CD4-positive, alpha-beta T cell treated with Interleukin-17A for 1 hour (primary cell): ENCODE data around the gene DNPH1.
A peak's percentile ranks its signal among the peaks of the same experiment; 100 is the strongest.

Experiments
- DNase-seq: peaks from one replicate; pipeline ENCODE4 v3.0.0-alpha.2; 2020

DNPH1 gene

DNA sequence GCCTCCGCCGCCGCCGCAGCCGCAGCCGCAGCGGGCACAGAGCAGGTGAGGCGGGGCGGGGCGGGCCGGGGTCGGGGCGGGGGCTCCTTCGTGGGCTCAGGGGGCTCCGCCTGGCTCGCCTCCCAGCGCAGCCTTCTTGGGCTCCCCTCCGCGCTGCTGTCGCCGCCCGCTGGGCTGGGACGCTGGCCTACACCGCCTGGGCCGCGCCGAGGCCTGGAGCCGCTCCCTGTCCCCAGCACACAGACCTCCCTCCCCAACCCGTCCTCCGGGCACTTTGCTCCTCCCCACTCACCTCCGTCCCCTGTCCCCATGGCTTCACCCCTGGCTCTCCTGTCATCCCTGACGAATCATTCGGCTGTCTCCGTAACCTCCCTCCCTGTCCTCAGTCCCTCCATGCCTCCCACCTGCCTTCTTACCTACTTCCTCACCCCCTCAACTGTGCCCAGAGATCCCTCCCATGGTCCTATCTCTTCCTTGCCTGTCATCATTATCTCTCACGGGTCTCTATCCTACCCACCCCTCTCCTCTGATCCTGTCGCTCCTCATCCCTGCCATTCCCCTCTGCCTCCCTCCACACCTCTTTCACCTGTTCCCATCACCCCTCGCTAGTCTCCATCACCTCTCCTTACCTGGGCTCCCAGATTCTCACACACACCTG lies 14.5 kb upstream of the DNPH1 start:
- no peak for DNase-seq

DNA sequence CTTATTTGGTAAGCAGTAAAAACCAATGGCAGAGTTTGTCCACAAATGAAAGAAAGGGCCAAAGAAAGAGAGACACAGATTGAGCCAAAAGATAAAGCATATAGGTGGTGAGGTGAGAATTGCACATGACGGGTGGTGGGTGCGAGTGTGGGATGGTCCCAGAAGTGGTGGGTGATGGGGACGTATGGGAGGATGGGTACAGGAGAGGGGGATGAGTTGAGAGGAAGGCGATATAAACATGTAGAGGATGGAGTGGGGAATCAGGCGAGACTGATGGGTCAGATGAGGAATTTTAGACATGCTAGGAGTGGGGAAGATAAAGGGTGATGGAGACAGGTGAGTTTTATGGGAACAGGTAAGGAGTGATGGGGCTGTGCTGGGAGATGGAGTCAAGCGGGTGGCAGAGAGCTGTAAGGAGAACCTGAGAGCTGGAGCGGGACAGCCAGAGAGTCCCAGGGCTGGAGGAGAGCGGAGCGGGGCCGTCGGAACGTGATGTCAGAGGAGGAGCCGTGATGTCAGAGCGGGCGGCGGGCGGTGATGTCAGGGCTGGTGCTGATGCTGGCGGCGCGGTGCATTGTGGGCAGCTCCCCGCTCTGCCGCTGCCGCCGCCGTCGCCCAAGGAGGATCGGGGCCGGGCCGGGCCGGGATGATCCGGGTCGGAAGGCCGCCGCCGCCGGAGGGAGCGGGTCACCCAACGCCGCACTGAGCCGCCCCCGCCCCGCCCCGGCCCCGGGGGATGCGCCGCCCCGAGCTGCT lies 13.8 kb upstream of the DNPH1 start, which contains the start of gene TTBK1:
TTBK1 (plus strand) TSS at position 574 of the 756 bp plus-strand sequence. CDS start 3,180 bp downstream, outside the sequence.
- DNase-seq = peak; percentile 44

DNA sequence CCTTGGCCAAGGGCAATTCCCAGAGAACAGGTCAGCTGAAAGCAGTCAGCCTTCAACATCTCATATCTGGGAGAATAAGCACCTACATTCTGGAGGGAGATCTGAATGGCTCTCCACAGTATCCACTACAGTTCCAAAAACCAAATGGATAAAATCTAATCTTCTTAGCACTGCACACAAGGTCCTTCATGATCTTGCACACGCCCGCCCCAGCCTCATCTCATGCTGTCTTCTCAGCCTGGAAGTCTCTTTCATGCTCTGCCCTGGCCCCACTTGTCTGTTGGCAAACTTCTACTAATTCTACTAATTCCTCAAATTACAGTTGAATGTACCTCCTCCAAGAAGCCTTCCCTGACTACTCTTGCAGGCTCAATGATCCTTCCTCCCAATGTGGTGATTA lies 12.2 kb upstream of the DNPH1 start:
- DNase-seq = no peak

DNA sequence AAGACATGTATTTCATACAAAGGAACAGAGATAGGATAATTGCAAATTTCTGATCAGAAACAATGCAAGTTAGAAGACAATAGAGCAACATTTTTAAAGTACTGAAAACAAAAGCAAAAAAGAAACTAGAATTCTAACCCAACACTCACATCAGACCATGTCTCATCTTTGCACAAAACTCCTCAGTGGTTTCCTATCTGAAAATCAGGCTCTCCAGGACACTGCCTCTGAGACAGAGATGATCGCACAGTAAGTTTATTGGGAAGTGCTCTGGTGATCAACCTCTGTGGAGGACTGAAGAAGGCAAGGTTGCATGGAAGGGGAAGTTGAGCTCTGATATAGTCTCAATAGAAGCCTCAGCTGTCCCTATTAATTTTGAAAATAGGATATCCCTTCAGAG lies 11.7 kb upstream of the DNPH1 start:
- DNase-seq = no peak

DNA sequence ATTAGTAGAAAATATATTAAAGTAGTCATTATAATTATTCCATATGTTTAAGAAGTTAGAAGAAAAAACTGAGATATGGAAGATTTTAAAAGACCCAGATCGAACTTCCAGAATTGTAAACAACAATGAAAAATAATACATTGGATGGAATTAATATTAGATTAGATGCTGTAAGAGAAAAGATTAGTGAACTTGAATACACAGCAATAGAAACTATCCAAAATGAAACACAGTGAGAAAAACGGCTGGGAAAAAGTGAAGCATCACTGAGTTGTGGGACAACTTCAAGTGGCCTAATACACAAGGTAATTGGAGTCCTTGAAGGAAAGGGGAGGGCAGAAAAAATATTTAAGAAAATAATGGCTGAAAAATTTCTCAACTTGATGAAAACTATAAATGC lies 9.8 kb upstream of the DNPH1 start:
- DNase-seq = no peak

DNA sequence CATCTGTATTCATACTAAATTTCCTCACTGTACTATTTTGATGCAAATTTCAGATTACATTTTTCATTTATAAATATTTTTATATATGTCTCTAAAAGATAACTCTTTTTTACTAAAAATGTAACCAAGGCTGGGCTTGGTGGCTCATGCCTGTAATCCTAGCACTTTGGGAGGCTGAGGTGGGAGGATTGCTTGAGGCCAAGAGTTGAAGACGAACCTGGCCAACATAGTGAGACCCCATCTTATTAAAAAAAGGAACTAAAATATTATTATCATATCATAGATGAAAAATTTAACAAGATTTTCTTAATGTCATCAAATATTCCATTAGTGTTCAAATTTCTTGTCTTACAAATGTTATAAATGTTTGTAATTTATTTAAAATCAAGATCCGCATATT lies 6.6 kb upstream of the DNPH1 start:
- no peak for DNase-seq

DNA sequence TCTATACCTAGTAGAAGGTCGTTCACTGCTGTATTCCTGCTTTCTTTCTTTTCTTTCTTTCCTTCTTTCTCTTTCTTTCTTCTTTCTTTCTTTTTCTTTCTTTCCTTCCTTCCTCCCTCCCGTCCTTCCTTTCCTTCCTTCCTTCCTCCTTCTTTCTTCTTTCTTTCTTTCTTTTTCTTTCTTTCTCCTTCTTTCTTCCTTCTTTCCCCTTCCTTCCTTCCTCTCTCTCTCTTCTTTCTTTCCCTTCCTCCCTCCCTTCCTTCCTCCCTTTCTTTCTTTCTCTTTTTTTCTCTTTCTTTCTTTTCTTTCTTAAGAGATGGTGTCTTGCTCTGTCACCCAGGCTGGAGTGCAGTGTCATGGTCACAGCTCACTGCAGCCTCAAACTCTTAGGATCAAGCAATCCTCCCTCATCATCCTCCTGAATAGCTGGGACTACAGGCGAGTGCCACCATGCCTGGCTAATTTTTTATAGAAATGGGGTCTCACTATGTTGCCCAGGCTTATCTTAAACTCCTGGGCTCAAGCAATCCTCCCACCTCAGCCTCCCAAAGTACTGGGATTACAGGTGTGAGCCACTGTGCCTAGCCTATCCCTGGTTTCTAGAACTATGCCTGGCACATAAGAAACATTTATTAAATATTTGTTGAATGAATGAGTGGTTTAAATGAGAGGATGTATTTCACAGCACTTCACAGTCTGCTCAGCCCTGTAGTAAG lies 2.6 kb upstream of the DNPH1 start:
- no peak for DNase-seq

DNA sequence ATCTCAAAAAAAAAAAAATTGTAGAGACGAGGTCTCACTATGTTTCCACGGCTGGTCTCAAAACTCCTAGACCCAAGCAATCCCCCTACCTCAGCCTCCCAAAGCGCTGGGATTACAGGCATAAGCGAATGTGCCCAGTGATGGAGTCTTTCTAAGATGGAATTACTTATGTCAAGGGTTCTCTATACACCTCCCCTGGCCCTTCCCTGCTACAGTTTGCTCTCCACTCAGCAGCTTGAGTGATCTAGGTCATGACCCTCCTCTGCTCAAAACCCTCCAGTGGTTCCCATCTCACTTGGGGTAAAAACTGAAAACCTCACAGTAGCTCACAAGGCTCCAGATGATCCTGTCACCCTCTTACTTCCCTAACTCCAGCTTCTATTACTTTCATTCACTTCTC lies 1.8 kb upstream of the DNPH1 start:
- no peak for DNase-seq

DNA sequence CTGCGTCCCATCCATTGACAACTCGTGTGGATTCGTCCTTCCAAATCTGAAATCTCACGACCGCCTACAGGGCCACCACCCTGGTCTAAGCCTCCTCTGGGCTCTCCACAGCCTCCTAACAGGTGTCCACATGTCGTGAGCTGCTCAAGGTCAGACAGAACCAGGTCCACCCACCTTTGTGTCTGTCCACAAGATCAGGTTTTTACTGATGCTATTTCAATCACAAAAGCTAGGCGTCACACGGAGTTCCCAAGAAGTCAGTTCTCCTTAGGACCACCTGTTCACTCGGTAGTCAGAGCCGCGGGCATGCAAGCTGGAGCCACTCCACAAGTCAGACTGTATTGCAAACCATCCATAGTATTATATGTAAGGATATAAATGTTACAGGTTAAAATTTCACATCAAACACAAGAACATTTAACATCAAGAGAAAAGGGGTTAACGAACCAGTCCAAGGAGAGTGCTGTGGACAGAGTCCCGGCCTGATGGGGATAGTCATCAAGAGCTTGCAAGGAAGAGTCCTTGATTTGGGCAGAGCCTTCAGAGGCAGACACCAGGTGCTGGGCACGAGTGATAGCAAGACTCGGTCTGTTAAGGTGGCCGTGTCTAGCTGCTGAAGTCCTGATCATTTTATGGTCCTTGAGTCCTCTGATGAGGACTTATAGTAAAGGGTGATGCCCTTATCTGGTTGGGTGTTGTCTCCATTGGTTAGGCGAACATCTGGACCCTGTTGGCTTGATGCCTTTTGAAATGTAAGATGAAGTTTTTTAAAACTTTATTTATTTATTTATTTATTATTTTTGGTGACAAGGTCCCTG lies 731 bp upstream of the DNPH1 start:
- DNase-seq = no peak

DNA sequence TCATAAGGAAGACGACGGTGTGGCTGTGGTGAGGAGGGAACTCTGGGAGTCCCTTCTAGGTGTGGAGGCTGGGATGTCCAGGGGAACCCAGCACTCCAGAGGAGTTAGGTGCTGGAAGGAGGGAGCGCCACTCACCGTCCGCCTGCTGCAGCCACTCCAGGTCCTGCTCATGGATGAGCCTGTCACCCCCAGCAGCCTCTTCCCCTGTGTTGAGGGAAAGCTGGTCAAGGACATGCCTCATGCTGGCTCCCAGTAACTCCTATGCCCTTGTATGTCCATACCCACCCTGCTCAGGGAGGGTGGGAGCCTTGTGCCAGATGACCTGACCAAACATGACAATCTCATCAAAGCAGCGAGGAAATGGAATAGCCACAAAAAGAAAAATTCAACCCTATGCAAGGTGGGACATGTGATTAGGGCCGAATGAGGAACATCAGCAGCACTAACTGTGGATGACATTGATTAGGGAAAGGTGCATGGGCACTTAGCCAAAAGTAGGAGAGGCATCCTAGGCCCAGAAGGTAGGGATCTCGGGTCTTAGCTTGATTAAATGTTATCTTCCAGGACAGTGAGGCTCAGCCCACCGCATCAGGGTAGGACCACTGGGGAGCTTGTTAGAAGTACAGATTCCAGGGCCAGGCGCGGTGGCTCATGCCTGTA lies 3.0 kb downstream of the DNPH1 start:
- DNase-seq = no peak

DNA sequence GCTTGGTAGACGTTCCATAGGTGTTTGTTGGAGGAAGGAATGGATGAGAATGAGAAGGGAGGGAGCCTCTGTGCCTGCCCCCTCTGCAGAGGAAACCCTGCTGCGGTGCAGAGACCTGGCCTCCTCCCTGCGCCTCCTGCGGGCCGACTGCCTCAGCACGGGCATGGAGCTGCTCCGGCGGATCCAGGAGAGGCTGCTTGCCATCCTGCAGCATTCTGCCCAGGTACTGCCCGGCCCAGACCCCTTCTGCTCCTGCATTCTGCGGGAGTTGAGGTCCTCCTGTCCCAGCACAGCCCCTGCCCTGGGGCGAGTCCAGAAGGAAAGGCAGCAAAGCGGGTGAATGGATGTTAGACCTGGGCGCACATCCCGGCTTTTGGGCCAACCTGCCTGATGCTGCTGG lies 6.1 kb downstream of the DNPH1 start:
- no peak for DNase-seq

DNA sequence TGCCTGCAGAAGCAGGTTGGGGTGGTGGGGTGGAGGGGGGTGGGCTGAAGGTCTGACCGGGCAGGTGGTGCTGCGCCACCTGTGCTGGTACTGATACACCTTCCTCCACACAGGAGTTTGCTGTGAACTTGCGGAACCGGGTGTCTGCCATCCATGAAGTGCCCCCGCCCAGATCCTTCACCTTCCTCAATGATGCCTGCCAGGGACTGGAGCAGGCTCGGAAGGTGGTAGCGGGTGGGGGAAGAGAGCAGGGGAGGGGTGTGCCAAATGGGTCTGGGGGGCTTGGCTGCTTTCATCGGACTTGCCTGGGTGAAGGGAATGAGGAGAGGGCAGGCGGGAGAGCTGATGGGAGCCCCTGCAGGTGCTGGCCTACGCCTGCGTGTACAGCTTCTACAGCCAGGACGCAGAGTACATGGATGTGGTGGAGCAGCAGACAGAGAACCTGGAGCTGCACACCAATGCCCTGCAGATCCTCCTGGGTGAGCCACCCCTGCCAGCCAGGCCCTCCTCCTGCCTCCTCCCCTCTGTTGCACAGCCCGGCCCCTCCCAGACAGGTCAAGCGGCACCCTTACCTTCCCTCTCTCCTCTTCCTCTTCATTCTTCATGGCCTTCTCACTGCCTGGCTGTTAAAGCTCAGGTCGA lies 6.7 kb downstream of the DNPH1 start:
- DNase-seq = no peak

DNA sequence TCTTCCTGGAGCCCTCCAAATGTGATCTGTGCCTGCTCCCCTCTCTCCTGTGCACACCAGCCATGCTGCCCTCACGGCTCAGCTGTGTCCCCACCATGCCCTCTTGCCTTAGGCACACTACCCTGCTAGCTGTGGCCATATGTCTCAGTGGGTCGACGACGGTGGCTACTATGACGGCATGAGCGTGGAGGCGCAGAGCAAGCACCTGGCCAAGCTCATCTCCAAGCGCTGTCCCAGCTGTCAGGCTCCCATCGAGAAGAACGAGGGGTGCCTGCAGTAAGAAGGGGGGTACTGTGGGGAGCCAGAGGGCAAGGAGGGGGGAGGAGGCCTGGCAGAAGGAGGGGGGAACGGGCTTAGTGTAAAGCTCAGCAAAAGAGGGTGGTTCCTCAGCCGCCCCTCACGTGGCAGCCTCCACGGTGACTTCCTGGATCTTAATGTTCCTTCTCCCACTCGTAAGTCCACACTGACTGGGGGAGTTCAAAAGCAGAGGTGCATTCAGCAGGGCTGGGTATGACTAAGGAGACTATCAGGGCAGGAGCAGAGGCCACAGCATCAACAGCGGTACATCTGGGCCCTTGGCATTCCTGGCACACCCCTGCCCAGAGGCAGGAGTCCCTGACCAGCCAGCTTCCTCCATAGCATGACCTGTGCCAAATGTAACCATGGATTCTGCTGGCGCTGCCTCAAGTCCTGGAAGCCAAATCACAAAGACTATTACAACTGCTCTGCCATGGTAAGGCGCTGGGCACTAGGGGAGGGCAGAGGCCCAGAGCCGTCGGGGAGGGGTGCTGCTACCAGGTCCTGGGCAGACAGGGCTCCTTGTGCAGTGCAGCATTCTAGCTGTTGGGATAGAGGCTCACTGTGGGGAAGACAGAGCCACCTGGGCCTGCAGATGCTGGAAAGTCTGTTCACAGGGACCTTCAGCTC lies 8.0 kb downstream of the DNPH1 start:
- DNase-seq = no peak

DNA sequence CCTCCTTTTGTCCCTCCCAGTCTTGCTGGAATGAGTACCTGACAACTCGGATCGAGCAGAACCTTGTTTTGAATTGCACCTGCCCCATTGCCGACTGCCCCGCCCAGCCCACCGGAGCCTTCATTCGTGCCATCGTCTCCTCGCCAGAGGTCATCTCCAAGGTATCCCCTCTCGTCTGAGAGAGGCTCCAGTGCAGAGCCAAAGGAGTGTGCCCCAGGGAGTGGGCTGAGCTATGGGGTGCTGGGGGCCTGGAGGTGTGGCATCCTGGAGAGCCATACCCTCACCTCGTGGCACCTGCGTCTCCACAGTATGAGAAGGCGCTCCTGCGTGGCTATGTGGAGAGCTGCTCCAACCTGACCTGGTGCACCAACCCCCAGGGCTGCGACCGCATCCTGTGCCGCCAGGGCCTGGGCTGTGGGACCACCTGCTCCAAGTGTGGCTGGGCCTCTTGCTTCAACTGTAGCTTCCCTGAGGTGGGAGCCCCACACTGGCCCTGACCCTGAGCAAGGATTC lies 8.8 kb downstream of the DNPH1 start:
- no peak for DNase-seq

DNA sequence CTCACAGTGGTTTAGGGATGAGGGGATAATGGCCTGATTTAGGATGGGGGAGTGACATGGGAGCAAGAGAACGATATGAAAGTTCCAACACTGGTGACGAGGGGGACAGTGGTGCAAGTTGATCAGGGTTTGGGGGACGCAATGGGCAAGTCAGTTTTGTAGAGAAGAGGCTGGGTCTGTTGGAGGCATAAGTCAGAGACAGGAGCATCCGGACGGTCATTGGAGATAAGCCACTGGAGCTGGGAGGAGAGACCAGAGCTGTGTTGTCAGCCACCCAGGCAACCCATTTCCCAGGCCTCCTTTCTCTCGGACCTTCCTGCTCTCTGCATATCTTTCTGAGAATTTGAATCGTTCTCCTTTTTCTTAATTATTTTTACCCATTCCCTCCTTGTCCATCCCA lies 9.5 kb downstream of the DNPH1 start:
- no peak for DNase-seq

DNA sequence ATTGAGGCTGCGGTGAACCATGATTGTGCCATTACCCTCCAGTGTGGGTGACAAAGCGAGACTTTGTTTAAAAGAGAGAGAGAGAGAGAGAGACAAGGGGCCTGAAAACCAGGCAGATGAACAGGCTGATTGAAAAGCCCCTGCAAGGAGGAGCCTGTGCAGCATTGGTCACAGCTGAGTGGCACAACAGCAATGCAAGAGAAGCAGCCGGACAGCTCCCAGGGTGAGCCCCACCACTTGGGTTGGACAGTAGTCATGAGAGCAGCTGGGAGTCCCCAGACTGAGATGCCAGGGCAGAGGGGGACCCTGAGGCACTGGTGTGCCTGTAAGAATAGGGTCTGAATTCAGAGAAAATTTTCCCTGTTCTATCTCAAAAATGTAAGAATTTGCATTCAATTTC lies 10.2 kb downstream of the DNPH1 start:
- no peak for DNase-seq

DNA sequence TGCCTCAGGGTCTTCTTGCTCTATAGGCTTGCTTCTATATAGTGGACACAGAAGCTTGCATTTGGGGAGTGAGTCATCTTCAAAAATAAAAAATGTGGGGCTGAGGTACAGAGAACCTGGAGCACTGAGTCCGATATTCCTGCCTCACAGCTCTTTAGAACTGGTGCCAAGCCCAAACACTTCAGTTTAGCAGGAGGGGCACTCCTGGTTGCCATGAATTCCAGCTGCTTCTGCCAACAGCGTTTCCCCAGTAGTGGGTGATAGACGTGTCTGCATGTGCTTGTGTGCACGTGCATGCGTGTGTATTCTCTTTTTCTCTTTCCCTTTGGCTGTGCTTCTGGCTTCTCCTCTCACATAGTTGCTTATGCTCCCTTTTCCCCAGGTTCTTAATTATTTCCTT lies 11.9 kb downstream of the DNPH1 start:
- DNase-seq = no peak

DNA sequence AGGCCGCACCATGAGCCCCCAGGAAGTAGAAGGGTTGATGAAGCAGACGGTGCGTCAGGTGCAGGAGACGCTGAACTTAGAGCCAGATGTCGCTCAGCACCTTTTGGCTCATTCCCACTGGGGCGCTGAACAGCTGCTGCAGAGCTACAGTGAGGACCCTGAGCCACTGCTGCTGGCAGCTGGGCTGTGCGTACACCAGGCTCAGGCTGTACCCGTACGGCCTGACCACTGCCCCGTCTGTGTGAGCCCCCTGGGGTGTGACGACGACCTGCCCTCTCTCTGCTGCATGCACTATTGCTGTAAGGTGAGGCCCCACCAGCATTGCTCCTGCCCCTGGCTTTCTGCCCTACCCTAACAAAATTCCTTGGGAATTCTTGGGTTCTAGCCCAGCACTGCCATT lies 13.1 kb downstream of the DNPH1 start:
- DNase-seq = no peak

DNA sequence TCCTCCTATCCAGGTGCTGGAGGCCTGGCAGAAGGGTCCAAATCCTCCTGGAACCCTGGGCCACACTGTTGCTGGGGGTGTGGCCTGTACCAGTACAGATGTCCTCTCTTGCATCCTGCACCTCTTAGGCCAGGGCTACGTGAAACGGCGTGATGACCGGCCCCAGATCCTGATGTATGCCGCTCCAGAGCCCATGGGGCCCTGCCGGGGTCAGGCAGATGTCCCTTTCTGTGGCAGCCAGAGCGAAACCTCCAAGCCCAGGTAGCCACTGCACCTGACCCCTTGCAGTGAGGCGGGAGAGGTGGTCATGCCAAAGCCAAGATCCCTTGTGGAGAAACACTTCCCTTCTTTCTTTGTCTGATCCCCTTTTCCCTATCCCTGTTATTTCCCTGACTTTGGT lies 14.2 kb downstream of the DNPH1 start:
- DNase-seq = no peak

DNA sequence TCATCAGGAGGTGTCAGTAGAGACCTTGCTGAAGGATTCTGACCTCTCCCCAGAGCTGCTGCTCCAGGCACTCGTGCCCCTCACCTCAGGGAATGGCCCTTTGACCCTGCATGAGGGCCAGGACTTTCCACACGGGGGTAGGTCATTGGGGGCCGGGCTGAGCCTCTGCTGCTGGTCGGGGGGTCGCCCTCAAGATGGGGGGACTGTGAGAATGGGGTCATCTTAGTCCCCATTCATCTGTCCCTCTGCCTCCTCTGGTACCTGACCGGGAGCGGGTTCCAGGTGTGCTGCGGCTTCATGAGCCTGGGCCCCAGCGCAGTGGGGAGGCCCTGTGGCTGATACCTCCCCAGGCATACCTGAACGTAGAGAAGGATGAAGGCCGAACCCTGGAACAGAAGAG lies 15.8 kb downstream of the DNPH1 start:
- DNase-seq = no peak

DNA sequence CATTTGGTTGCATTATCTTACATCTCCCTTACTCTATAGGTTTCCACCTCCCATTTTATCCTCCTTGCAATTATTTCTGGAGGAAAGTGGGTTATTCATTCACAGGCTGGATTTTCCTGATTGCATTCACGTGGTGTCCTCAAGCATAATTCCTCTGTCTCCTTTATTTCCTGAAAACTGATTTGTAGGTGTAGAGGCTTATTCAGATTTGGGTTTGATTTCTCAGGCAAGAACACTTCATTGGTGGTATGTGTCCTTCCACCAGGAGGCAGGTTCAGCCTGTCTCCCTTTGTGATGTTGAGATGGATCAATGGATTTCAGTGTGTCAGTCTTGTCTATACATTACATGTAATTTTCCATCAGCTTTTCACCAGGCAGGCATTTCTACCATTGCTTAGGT lies 17.3 kb downstream of the DNPH1 start:
- no peak for DNase-seq
